ENCODE results near the gene PTPRJ.

- TF ChIP-seq CTCF (IDR thresholded peaks at IDR 0.05; ENCODE audit: low read depth, low read length, poor library complexity, severe bottlenecking) (no peak), EZH2phosphoT487 (IDR thresholded peaks at IDR 0.05; ENCODE audit: borderline replicate concordance, low read length) (no peak)
These were observed 24.1 kb downstream of the PTPRJ start for GRCh38 chr11:48004456-48004855.
